ENCODE data around the gene LMOD1.

DNA sequence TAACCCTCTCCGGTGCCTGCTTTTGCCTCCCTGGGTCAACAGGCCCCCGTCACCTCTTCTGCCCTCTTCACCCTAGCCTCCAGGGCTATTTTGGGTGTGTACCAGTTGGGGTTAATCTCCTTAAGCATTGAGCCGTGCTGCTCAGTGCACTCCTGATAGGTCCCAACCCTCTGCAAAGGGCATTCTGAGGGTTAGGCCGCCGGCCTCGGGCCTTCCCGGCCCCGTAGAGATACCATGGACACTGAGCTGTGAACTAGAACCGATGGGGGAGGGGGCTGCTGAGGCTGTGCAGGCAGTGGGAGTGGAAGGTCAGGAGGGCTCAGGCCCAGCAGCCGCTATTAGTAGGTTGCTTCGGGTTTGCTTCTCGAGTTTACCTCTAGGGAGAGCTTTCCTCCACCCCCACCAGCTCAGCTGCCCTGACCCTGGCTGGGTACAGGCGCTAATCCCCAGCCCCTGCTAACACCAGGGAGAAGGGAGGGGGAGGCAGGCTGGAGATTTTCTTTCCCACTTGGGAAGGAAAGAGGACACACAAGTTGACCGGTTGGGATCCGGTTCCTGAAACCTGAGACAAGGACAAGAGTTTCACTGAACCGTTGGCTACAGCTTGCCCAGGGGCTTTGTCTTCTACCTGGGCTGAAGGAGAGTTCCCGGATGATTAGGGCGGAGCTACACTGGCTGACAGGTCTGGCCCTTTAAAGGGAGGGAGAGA, 4.8 kb downstream of the LMOD1 start:
- TF ChIP-seq, protein P1, sequence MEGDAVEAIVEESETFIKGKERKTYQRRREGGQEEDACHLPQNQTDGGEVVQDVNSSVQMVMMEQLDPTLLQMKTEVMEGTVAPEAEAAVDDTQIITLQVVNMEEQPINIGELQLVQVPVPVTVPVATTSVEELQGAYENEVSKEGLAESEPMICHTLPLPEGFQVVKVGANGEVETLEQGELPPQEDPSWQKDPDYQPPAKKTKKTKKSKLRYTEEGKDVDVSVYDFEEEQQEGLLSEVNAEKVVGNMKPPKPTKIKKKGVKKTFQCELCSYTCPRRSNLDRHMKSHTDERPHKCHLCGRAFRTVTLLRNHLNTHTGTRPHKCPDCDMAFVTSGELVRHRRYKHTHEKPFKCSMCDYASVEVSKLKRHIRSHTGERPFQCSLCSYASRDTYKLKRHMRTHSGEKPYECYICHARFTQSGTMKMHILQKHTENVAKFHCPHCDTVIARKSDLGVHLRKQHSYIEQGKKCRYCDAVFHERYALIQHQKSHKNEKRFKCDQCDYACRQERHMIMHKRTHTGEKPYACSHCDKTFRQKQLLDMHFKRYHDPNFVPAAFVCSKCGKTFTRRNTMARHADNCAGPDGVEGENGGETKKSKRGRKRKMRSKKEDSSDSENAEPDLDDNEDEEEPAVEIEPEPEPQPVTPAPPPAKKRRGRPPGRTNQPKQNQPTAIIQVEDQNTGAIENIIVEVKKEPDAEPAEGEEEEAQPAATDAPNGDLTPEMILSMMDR (IDR thresholded peaks at IDR 0.05) = no peak
- TF ChIP-seq EZH2 (IDR thresholded peaks at IDR 0.05; ENCODE audit: borderline replicate concordance, insufficient read depth, low read depth, low read length, poor library complexity, severe bottlenecking) = no peak

All from B cell (primary cell).